A172 (cell line): ENCODE data around the gene TSPAN2. TPM values are rescaled to one million over a fixed set of nuclear protein-coding genes. Genes with fewer than 3 reads are reported as not detected.

Source experiments
- DNase-seq: peaks from one replicate; pipeline ENCODE4 v3.0.0-alpha.2; 2015; ENCODE audit warnings: low spot score
- total RNA-seq: library from RNA; depleted of rRNA; stranded (reverse); fragments of >200 nt; shearing (Covaris generic); gene quantifications from 2 replicates; pipeline ENCODE4 v1.2.3, GENCODE V29; 2014; rRNA removed

Gene TSPAN2
- total RNA-seq: 2.0 and 3.2 TPM in 2 replicates

DNA sequence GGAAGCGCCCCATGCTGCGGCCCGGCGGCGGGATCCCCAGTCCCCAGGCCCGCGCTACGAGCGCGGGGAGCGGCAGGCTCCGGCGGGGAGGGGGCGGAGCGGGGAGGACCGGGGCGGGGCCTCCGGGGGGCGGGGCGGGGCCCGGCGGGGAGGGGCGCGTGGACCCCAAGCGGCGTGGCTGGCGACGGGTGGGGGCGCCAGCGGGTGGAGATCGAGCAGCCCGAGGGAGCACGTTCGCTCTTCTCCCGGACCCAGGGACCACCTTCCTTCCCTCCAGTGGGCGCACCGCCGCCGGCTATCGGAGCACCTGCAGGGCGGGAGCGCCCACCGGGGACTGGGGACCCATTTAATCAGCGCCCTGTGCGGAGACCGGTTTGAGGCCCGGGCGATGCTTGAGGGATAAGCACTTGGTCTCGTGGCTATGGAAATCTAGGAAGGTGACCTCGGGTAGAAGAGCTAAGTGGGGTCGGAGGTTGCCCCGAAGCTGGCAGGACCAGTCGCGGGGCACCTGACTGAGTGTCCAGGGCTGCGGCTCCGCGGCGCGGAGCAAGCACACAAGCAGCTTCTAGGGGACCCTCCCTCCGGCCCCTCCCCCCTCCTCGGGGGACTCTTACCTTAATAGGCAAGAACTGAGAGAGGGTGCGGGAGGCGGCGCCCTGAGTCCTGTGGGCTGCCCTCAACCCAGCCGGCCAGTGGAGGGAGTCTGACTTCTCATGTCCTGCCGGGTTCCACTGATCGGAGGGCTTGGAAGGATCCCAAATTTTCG is at the start of gene TSPAN2:
Gene TSPAN2, minus strand, starts transcription at position 84 of the 766 bp plus-strand sequence. Its CDS starts 71 bp downstream, at position 13.
- DNase-seq: peak; percentile 46

DNA sequence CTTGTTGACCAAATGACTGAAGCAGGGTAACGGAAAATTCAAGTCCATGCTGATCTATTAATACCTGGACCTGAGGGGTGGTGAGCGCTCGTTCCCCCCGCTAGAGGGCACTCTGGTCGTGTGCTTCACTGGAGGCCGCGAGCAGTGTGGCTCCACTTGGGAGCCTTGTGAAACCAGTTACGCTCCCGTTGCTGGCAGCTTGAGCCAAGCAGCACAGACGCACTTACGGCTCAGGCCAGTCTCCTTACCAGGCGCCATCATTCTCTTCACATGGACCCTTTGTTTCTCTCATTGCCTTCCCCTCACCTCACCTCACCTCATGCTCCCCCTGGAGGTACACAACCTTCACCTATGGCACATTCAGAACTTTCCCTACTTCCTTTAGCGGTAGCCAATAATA is 49.7 kb upstream of the TSPAN2 start:
- peak; percentile 86 for DNase-seq

DNA sequence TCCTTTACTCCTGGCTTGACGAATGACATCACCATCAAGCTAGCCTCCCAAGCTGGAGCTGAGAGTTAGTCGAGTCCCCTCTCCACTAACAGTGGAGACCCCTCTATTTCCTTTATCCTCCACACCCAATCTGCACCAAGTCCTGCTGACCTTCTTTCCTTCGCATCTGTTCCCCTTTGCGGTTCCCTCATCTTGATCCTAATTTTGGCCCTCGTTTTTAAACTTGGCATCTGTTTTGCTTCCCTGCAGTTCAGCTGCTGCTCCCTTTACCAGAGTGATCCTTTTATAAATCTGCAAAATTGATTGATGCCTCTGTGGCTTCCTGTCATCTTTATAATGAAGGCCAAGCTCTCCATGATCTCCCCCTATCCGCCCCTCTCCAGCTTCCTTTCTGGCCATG is 49.0 kb upstream of the TSPAN2 start:
- no peak for DNase-seq

DNA sequence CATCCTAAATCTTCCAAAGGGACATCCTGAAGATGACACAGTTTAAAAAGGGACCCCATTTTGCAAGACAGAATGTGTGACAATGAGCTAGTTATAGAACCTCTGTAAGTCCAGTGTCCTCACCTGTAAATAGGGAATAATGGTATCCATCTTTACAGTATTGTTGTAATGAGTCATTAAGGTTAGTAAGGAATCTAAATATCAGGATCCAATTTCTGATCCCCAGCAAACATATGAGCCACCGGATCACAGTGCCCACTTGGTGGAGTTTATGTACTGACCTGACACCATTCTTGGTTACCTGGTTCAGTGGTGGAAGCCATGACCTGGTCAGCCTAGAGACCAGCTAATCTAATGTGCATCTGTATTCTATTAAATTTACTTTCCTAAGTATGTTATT is 47.9 kb upstream of the TSPAN2 start:
- DNase-seq: no peak

DNA sequence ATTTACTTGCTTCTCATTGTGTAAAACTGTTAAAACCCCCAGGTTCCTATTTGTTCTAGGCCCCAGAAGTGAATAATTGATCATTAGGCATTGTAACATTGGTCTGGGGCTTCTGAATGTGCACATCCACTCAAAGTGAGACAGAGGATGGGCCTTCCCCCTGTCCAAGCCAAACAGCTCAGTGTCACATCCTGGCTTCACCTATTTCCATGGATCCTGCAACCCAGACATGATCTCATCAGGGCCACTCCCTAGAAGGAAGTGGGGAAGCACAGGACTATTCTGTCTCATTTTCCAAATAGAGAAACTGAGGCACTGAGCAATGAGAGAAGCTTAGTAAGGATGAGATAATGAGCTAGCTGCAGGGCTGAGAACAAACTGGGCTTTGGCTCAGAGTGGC is 47.4 kb upstream of the TSPAN2 start:
- DNase-seq: no peak

DNA sequence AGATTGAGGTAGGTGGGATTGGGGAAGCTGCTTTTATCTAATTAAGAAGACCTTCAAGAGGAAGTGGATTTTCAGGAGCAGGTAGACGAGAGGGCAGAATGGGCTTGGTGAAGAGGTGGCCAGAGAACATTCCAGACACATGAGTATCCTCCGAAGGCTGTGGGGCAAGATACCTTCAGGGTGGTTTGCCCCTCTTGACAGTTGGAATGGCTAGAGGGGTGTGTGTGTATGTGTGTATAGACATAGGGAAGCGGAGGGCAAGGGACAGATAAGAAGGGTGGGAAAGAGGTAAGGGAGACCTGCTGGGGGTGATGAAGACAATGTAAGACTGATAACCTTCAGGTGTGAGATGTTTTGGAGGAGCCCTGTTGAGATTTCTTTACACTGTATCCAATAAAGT is 46.8 kb upstream of the TSPAN2 start:
- DNase-seq: no peak

DNA sequence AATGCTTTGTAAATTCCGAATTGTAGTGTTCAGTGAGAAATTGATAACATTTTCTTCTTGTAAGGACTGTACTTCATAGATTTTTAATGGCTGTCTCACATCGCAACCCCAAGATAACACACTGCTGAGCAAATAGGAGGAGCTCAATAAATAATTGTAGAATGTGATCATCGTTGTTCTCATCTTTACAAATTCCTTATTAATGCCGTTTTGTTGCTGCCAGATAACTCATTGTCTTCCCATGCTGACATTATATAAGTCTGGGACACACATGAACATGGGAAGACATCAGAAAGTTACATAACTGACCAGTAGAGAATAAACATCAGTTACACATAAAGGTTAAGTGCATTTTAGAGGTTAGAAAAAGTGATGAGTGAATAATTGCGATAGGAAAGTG is 46.4 kb upstream of the TSPAN2 start:
- no peak for DNase-seq

DNA sequence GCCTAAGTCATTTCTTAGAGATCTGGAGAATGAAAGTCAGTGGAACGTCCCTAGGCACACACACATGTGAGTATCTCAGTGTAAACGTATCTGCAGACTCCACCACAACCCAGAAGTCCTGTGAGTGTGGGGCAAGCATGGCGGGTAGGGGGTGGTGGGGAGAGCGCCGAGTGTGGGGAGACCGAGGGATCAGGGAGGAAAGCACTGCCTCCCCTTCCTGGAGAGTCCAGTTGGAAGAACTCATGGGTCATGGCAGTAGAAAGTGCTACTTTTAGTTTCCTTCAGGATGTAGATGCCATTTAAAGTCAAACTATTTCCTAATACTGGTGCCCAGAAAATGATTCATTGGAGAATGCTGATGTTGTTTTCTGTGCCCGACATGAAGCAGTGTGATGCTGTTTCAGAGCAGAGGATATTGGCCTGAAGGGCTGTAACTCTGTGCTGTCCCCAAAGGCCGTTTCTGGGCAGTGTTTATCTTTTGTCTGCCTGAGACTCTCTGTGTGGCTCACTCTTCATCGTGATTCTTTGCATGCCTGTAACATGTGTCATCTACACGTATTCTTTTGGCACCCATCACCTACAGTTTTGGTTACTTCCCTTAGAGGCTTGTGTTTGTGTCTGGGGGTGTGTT is 45.7 kb upstream of the TSPAN2 start:
- DNase-seq: peak; percentile 78

DNA sequence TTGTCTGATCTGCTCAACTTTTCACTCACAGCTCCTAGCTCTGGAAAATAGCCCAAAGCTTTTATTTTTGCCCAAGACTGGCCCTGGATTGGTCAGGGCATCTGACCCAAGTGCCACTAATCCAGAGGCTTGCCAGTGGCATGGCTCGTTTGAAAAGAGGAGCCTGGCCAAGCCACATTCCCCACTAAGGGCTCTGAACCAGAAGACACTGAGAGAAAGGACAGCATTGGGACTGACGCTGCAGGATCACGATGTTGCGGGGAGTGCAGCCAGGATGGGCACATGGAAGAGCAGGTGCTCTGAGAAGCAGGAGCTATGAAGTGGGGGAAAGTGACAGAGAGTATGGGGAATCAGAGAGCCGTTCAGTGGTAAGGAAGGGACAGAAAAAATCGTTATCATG is 44.9 kb upstream of the TSPAN2 start:
- DNase-seq: no peak

DNA sequence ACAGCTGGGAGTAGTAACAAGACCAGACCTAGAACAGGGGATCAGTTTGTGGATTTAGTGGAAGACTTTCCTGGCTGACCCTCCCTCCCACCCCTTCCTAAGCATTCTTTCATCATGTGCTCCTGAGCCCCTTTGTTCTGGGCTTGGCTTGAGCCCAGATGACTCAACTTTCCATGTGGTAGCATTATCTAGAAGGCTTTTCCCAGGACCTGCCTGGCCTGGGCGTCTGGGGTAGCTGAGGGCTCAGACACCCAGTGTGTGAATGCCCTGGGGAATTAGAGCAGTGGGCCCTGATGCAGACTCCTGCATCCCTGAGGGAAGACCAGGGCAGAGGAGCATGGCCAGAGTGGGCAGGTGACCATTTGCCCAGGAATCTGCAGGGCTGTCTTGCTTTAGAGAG is 44.1 kb upstream of the TSPAN2 start:
- peak; percentile 31 for DNase-seq

DNA sequence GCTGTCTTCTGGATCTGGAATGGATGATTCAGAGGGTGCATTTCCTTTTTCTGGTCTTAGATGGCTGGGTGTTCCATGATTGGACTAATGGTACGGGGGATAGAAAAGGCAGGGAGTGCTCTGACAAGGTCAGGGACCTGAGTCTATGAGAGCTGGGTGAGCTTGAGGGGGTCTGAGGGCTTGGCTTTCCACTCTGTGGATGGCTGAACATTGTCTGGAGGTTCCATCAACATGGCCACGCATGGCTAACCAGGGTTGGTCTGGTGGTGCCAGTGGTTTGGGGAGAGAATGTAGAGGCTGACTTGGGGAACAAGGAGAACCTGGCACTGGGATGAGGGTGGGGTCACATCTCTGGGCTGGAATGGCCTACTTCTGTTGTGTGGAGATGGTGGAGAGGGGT is 41.5 kb upstream of the TSPAN2 start:
- no peak for DNase-seq

DNA sequence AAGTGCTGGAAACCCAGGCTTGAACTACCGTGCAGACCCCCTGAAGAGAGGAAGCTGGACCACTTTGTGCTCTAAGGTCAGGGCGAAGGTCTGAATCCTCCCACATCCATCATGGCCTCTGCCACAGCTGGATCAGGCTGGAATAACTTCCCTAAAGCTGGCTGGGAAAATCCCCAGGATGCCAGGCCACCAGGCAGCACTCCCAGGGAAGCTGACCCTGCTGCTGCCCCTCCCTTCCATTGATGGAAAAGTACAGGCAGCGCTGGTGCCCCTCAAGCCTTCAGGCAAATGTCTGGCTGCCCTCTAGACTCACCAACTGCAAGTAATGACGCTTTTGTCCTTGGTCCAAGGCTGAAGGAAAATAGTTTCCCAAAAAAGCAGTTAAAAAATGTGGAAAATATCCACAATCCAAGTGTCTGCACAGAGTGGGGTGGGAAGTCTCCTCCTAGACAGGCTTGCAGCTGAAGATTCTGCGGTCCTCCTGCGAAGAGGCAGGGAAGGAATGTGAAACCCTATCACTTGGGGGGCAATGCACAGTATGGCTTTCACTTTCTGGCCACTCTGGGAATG is 39.9 kb upstream of the TSPAN2 start:
- no peak for DNase-seq

DNA sequence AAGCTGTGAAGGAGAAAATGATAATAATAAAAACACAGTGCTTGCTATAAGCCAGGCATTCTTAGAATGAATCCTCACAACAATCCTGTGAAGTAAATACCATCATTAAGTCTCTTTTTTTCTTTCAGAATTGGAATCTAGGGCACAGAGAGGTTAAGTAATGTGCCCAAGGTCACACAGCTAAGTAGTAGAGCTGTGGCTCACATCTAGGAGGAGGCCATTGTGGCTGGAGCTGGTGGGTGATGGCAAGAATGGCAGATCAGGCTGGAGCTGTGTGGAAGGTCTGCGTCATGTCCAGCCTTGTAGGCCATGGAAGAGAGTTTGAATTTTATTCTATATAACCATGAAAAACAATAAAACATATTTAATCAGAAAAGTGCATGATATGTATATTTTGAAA is 38.2 kb upstream of the TSPAN2 start:
- DNase-seq: no peak

DNA sequence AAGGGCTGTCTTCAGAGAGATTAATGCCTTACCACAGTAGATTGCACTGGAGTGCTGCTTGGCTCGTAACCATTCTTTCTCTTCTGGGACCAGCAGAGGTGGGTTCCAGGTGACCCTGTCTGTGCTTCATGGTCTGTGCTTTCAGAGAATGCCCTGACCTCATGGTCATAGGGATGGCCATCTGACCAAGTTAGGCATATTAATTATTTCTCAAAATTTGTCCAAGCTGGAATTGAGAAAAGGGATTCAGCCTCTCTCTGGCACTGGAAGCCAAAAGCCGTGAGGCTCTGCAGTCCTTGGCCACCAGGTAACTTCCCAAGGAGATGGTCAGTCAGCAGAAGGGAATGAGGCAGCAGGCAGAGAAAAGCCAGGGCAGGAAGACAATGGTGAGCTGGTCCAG is 37.2 kb upstream of the TSPAN2 start:
- no peak for DNase-seq

DNA sequence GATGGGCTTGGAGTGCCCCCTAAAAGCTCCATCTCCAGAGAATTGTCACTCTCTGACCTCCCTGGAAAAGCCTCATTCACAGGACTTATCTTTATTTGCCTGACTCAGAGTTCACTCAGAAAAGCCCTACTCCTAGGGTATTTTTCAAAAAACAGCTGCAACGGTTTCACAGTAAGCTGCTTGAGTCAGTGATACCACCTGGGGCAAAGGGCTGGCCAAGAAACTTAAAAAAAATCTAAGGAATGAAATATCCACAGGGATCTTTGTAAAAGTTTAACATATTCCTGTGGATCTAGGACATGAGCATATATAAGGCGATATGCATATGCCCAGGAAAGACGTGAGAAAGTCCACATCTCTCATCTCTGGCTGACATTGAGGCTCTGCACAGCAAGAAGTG is 33.8 kb upstream of the TSPAN2 start:
- DNase-seq: no peak

DNA sequence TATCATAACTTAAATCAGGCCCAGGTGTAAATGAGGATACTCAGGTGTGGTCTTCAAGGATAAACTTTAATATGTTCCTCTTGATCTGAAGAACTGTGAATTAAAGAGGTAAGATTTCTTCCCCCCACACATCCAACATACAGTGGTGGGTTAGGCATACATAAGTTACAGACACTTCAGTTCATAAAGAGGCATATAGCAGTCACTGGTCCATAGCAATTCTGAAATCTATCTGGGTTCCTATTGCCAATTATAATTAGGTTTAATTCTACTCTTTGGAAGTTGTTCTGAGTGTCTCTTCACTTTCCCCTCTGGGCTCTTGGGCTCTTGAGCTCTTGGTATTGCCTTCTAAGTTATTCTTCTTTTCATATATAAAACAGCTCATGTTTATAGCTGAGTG is 32.5 kb upstream of the TSPAN2 start:
- DNase-seq: no peak

DNA sequence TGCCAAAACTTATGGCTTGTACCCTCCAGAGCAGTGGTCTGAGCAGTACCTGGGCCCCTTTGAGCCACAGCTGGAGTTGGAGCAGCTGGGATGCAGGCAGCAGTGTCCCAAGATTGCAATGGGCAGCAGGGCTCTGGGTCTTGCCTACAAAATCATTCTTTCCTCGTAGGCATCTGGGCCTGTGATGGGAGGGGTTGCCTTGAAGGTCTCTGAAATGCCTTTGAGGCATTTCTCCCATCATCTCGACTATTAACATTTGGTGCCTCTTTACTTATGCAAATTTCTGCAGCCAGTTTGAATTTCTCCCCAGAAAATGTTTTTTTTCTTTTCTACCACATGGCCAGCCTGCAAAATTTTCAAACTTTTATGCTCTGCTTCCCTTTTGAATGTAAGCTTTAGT is 31.0 kb upstream of the TSPAN2 start:
- no peak for DNase-seq

DNA sequence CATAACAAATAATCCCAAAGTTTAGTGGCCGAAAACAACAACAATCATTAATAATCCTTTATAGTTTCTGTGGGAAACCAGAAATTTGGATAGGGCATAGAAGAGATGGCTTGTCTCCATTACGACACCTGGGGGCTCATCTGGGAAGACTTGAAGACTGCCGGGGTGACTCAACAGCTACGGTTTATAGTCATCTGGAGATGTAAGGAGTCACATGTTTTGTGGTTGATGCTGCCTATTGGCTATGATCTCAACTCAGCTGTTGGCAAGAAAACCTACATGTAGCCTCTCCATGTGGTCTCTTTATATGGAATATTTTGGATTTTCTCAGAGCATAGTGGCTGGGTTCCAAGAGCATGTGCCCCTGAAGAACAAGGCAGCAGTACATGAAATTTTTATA is 29.3 kb upstream of the TSPAN2 start:
- no peak for DNase-seq

DNA sequence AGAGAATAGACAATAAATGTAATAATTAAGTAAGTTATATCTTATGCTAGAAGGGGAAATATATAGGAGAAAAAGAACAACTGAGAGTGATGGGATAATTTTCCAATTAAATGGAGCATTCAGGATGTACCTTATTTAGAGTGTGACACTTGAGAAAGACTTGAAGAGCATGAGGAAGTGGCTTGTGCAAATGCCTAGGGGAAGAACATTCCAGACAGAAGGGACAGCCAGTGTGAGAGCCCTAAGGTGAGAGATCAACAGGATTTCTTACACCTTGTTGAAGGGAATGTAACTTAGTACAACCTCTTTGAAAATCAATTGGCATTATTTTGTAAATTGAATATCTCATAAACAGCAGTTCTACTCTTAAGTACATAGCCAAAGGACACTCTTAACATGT is 28.8 kb upstream of the TSPAN2 start:
- DNase-seq: no peak

DNA sequence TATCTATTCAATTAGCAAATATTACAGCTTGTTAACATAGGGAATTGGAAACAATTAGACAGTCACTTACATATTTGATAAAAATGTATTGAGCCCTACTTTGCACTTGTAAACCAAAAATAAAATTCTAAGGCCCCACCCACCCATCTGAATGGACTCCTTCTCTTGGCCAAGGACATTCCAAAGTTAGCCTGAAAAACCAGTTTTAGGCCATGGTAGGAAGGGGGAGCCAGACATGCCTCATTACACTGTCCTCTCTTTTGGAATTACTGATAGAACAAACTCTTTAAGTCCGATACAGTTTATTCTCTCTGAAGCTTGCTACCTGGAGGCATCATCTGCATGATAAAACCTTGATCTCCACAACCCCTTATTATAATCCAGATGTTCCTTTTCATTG is 28.0 kb upstream of the TSPAN2 start:
- no peak for DNase-seq

DNA sequence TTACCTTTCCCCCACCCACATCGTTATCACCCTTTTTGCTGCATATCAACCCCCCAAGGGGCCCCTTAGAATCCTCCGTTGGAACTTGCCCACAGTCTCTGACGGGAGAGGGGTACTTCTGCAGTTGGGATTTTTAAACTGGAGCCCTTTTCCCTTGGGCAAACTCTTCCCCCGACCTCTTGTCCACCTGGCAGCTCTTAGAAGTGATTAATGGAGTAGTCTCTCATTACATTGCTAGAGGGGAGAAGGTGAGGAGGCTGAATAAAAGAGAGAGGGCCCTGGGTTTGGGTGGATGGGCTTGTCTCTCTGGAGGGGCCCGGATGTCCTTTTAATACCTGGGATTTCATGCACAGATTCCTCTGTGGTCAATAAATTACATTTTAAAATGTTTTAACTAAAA is 27.2 kb upstream of the TSPAN2 start:
- DNase-seq: no peak

DNA sequence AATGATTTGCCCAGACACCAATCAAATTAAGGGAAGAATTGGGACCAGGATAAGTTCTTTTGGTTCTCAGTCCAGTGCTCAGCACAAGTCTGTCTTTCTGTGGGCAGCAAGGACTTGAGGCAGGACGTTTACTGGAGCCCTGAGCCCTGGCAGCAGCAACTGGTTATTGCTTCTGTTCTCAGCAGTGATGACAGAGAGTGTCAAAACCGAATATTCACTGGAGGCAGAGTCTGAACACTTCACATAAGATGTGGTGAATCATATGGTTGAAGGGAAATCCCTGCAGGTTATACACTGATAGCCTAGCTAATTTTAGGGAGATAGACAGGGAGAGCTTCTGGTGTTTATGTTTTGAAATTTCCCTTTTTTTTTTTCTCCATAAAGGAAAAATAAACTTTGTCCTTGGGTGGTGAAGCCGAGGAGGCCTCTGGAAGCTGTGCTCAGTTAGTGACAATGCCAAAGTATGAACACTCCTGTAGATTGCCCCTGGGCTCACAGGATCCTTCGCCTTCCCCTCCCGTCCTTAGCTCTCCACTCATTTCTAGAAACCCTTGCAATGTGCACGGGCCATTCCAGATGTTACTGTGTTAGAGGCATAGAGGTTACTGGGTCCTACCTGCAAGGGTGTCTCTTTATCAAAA is 26.3 kb upstream of the TSPAN2 start:
- DNase-seq: no peak

DNA sequence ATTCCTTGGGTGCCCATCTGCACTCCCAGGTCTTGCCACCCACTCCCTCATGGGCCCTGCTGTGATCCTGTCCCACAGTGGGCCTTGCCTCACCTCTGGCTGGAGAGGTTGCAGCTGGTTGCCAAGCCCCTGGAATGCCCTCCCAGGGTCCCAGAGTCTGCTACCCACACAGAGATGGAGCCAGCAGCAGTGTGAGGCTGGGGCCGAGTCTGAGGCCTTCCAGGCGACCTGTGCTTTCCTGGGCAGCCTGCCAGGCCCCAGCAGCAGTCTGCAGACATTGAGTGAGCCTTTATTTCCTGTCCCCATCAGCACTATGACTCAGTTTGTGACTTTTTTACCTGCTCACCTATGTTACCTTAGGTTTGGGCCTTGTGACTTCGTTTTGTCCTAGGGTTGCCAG is 25.0 kb upstream of the TSPAN2 start:
- no peak for DNase-seq
